Kidney (tissue), 14 donors: ENCODE measurements around the gene DHDH. TPM values are rescaled to one million over a fixed set of nuclear protein-coding genes. Genes with fewer than 3 reads are reported as not detected.

ENCODE experiments used
- DNase-seq, 5 donors: peaks; one replicate each; pipeline ENCODE4 v3.0.0-alpha.2; 2013 to 2020
- FAIRE-seq: peaks from 2 replicates; lab custom pipeline; 2012; peaks lifted over from hg19 to GRCh38; lab: Jason Lieb, UNC
- H3K27ac ChIP-seq, 2 donors: one replicate each; pipeline ENCODE4 v1.7.0; 2013; ENCODE audit warnings: low read depth in 2 of 2, low read length in 2 of 2, inconsistent platforms in 1 of 2
- H3K27me3 ChIP-seq: one replicate; pipeline ENCODE4 v1.7.1; 2013; ENCODE audit warnings: low read length, inconsistent platforms; ENCODE audit not compliant: control insufficient read depth, insufficient read depth
- H3K36me3 ChIP-seq, 3 donors: one replicate each; pipeline versions ENCODE4 v1.7.0 to v1.7.1; 2013; ENCODE audit warnings: low read length in 3 of 3, control low read depth in 1 of 3, inconsistent platforms in 1 of 3; ENCODE audit not compliant: insufficient read depth in 3 of 3, control insufficient read depth in 2 of 3
- H3K4me1 ChIP-seq, 3 donors: one replicate each; pipeline versions ENCODE4 v1.7.0 to v1.7.1; 2013; ENCODE audit warnings: low read length in 3 of 3, inconsistent platforms in 1 of 3, low read depth in 1 of 3; ENCODE audit not compliant: control insufficient read depth in 2 of 3, insufficient read depth in 2 of 3
- H3K4me3 ChIP-seq, 3 donors: one replicate each; pipeline versions ENCODE4 v1.7.0 to v1.8.1; 2013; ENCODE audit warnings: low read length in 3 of 3, control low read depth in 1 of 3, inconsistent platforms in 1 of 3
- H3K9ac ChIP-seq, 3 donors: one replicate each; pipeline versions ENCODE4 v1.7.0 to v1.7.1; 2013; ENCODE audit warnings: low read length in 3 of 3, control low read depth in 1 of 3, inconsistent platforms in 1 of 3
- H3K9me3 ChIP-seq, 3 donors: one replicate each; pipeline versions ENCODE4 v1.7.0 to v1.7.1; 2013; ENCODE audit warnings: low read length in 3 of 3, control low read depth in 1 of 3, inconsistent platforms in 1 of 3; ENCODE audit not compliant: control insufficient read depth in 2 of 3, insufficient read depth in 1 of 3
- CTCF ChIP-seq: IDR thresholded peaks from 3 replicates; pipeline ENCODE4 v1.5.1; 2012; ENCODE audit warnings: mild to moderate bottlenecking, moderate library complexity, borderline replicate concordance; ENCODE audit not compliant: insufficient read depth; ENCODE audit errors: extremely low read depth
- intact Hi-C: fragments of 100-400 bp; cut with DNase I; formaldehyde crosslinking; loops from one replicate; pipeline ENCODE4 v1.11.1; 2022
- polyA plus RNA-seq: library from polyadenylated mRNA; stranded (reverse); fragments of 350-450 nt; fragmentation: Illumina TruSeq; extraction: RNeasy Lipid Tissue Mini Kit (QIAGEN cat#74804); gene quantifications from one replicate; pipeline ENCODE4 v1.2.3, GENCODE V29; 2014; ENCODE audit warnings: low read depth, low replicate concordance; ENCODE audit not compliant: insufficient read depth
- total RNA-seq: library from RNA; stranded (reverse); fragmentation: NEBNext Ultra II Directional; extraction: Animal tissue kit (Norgen Biotek cat#: 25700); gene quantifications from one replicate; pipeline ENCODE4 v1.2.1, GENCODE V29; 2021
- donor health status: control.
- donor health status: control.
- donor health status: control.
- donor health status: control.
- donor health status: control.
- donor health status: DM: yes; HTN: yes; CAD: no.
- donor health status: Normal renal cell carcinoma (clear cell type).

Gene DHDH
- total and polyA plus RNA-seq, 2 donors from 2014 or later, result 0.60 to 26.3 TPM

GRCh38 chr19:48970923-48971395 lies 37.5 kb downstream of the DHDH start:
- Histone ChIP-seq H3K4me1 (peaks cover 0 to 10% (median 7%) of the 10 kb centered on the region in 3 donors), H3K9ac (no peak overlapping the region), H3K36me3 (peaks cover 3 to 52% (median 10%) of the 10 kb centered on the region in 3 donors), H3K4me3 (no peak overlapping the region), H3K27ac (no peak overlapping the region), H3K9me3 (no peaks in the 10 kb centered on the region), H3K27me3 (no peaks in the 10 kb centered on the region)
- TF ChIP-seq CTCF, result peak; percentile 88
- DNase-seq (peak; percentile 84 to 92 (median 88)), FAIRE-seq (no peak)
- intact Hi-C loops, result loop anchor here (10.0 kb wide), 1 partner anchor 176 kb away; no protein-coding TSS in a partner anchor

DNA sequence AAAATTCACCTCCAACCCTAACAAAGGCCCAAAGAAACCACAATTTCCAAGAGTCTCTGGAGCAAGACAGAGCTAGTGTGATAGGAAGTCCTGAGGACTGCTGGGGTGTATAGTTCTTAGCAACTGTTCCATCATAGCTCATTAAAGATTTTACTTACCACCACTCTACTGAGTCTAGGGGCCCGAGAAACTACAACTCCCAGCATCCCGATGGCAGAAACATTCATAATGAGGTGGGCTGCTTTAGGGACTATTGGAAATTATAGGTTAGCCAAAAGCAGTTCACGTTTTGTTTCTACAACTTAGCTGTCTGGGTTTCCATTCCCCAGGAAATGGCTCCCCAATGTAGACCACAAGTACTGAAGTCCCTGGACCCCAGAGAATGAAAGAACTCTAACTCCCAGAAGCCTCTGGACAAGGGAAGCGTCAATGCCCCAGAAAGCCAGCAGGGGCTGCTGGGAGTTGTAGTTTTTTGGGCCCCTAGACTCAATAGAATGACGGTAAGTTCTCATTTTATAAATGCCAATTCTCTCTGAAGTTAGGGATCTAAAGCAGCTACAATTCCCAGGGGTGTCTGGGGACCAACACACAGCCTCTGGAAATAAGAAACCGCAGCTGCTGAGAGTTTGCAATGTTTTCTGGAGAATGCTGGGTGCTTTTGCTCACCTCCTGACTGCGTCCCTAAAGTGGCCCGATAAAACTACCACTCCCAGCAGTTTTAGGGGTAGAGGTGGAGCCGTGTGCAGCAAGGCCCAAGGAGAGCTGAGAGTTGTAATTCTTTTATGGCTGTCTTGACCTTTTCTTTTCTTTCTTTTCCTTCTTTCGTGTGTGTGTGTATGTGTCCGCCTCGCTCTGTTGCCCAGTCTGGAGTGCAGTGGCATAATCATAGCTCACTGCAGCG lies 42.7 kb downstream of the DHDH start:
- Histone ChIP-seq H3K9me3 (no peaks in the 10 kb centered on the region), H3K27ac (no peak overlapping the region)

DNA sequence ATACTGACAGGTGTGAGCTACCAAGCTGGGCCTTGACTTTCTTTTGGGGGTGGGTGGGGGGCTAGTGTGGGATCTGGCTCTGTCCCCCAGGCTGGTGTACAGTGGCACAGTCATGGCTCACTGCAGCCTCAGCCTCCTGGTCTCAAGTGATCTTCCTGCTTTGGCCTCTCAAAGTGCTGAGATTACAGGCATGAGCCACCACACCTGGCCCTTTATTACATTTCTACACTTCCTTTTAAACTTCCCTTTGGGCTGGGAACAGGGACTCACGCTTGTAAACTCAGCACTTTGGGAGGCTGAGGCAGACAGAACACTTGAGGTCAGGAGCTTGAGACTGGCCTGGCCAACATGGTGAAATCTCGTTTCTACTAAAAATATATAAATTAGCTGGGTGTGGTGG lies 43.6 kb downstream of the DHDH start:
- H3K27ac ChIP-seq, result no peak overlapping the region

More for the DNA sequence above, 42.7 kb downstream of the DHDH start:
- DNase-seq (peak in 3 of 5 donors; percentile 53 to 65 (median 65)), FAIRE-seq (no peak)
- no peak overlapping the region for H3K4me3 ChIP-seq
- H3K4me1 ChIP-seq, result no peaks in the 10 kb centered on the region
- intact Hi-C loops, result loop anchor here (10.0 kb wide), 1 partner anchor 181 kb away; no protein-coding TSS in a partner anchor
- H3K27me3 ChIP-seq, result no peaks in the 10 kb centered on the region
- no peak overlapping the region for H3K9ac ChIP-seq
- no peak for TF ChIP-seq CTCF
- peaks cover 0 to 19% (median 12%) of the 10 kb centered on the region in 3 donors for H3K36me3 ChIP-seq

More for the DNA sequence above, 43.6 kb downstream of the DHDH start:
- intact Hi-C loops, result loop anchor here (10.0 kb wide), 1 partner anchor 182 kb away; no protein-coding TSS in a partner anchor
- no peaks in the 10 kb centered on the region for H3K9me3 ChIP-seq
- H3K4me3 ChIP-seq, result no peak overlapping the region
- no peak overlapping the region for H3K9ac ChIP-seq
- H3K27me3 ChIP-seq, result no peaks in the 10 kb centered on the region
- TF ChIP-seq CTCF, result no peak
- H3K36me3 ChIP-seq, result peaks cover 0 to 19% (median 12%) of the 10 kb centered on the region in 3 donors
- H3K4me1 ChIP-seq, result no peaks in the 10 kb centered on the region
- FAIRE-seq, result no peak
- DNase-seq, result no peak
